Skeletal muscle tissue (tissue), 4 donors: ENCODE data around the gene FLT1. TPM values are rescaled to one million over a fixed set of nuclear protein-coding genes. Genes with fewer than 3 reads are reported as not detected.

Source experiments
- H3K27ac ChIP-seq: one replicate; pipeline ENCODE4 v1.7.0; 2013; ENCODE audit warnings: mild to moderate bottlenecking, low read depth, low read length, inconsistent platforms
- H3K27me3 ChIP-seq, 3 donors: one replicate each; pipeline ENCODE4 v1.7.0; 2013; ENCODE audit warnings: low read length in 3 of 3; ENCODE audit not compliant: control insufficient read depth in 3 of 3, insufficient read depth in 3 of 3
- H3K36me3 ChIP-seq, 3 donors: one replicate each; pipeline ENCODE4 v1.7.0; 2013; ENCODE audit warnings: low read length in 3 of 3; ENCODE audit not compliant: control insufficient read depth in 3 of 3, insufficient read depth in 3 of 3
- H3K4me1 ChIP-seq, 3 donors: one replicate each; pipeline ENCODE4 v1.7.0; 2013; ENCODE audit warnings: low read length in 3 of 3, mild to moderate bottlenecking in 3 of 3; ENCODE audit not compliant: control insufficient read depth in 3 of 3, insufficient read depth in 3 of 3
- H3K4me3 ChIP-seq, 3 donors: one replicate each; pipeline ENCODE4 v1.7.0; 2013; ENCODE audit warnings: low read length in 3 of 3
- H3K9ac ChIP-seq, 3 donors: one replicate each; pipeline ENCODE4 v1.7.0; 2013; ENCODE audit warnings: low read length in 3 of 3, mild to moderate bottlenecking in 3 of 3, moderate library complexity in 2 of 3, low read depth in 1 of 3
- H3K9me3 ChIP-seq, 3 donors: one replicate each; pipeline ENCODE4 v1.7.0; 2013; ENCODE audit warnings: low read length in 3 of 3; ENCODE audit not compliant: control insufficient read depth in 3 of 3
- total RNA-seq: library from RNA; depleted of rRNA; stranded (reverse); fragments of >200 nt; gene quantifications from one replicate; pipeline ENCODE4 v1.2.3, GENCODE V29; 2014
- donor health status: Osteomylitis.

FLT1 gene
- total RNA-seq, 1 donor from 2014 or later = 13.0 TPM

DNA sequence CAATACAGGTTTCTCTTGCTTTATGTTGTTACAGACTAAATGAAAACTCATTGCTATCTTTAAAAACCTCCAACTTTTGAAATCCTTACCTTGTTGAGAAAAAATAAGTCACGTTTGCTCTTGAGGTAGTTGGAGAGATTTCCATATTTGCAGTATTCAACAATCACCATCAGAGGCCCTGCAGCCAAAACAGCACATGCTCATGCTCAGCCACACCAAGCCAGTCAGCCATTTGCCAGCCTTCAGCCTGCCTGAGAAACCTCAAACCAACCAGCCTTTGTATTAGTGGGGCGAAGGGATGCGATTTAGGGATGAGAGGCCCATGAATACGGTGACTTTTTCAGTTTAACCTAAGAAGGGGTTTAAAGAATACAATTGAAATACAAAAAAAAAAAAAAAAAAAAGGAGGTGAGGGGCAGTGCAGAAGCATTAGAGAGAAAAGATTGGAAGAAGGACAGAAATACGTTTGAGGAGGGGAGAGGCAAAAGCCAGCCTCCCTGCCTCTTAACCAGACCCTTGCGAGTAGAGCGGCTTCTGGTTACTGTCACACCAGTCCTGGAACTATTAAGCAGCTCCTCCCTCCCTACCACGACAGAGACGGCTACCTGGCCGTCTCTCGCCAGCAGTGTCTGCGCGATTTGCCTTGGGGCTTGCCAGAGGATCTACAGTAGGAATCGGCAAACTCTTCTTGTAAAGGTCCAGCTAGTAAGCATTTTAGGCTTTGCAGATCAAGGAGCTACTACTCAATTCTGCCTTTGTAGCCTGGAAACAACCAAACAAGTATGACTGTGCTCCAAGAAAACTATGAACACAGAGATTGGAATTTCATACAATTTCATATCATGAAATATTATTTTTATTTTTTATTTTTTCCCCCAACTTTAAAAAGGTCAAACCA lies 167.3 kb downstream of the FLT1 start:
- peaks cover 0 to 7% (median 0%) of the 10 kb centered on the region in 3 donors for H3K4me1 ChIP-seq
- H3K27me3 ChIP-seq = no peaks in the 10 kb centered on the region
- H3K9me3 ChIP-seq = no peaks in the 10 kb centered on the region
- no peak overlapping the region for H3K27ac ChIP-seq
- H3K9ac ChIP-seq = no peak overlapping the region
- no peak overlapping the region for H3K4me3 ChIP-seq
- no peaks in the 10 kb centered on the region for H3K36me3 ChIP-seq

DNA sequence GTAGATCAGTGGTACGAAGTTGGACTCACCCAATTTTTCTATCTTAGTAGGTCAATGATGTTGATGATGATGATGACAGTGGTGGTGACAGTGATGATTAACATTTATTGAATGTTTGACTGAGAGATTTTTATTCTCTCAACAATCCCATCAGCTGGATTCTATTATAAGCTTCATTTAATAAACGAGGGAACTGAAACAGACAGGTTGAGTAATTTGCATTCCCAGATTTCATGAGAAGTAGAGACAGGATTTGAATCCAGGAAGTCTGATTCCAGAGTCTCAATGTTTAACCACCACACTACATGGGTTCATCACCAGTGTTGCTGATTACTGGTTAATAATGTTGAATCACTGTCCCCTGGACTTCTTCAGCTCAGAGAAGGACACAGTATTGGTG lies 168.9 kb downstream of the FLT1 start:
- Histone ChIP-seq H3K4me1 (peaks cover 0 to 7% (median 0%) of the 10 kb centered on the region in 3 donors), H3K27me3 (no peaks in the 10 kb centered on the region), H3K9me3 (no peaks in the 10 kb centered on the region), H3K9ac (no peak overlapping the region), H3K27ac (no peak overlapping the region), H3K4me3 (no peak overlapping the region), H3K36me3 (no peaks in the 10 kb centered on the region)

DNA sequence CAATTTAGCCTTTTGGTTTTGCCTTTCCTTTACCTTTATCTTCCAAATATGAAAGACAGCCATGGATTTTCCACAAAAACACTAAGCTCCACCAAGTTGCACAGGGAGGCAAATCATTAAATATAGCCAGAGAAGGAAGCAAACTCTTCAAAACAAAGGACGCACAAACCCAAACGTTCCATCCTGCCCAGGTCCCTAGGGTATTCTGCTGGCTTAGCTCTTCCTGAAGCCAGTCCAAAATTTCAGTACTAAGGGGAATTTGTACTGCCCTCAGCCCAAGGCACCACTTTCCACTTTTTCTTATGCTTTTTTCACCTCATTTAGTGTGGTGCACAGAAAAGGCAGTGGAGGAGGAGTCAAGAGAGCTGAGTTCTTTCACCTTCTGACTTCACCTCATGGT lies 169.9 kb downstream of the FLT1 start:
- Histone ChIP-seq H3K4me1 (peaks cover 0 to 7% (median 0%) of the 10 kb centered on the region in 3 donors), H3K9ac (no peak overlapping the region), H3K4me3 (no peak overlapping the region), H3K27ac (no peak overlapping the region), H3K9me3 (no peaks in the 10 kb centered on the region), H3K36me3 (no peaks in the 10 kb centered on the region), H3K27me3 (no peaks in the 10 kb centered on the region)

DNA sequence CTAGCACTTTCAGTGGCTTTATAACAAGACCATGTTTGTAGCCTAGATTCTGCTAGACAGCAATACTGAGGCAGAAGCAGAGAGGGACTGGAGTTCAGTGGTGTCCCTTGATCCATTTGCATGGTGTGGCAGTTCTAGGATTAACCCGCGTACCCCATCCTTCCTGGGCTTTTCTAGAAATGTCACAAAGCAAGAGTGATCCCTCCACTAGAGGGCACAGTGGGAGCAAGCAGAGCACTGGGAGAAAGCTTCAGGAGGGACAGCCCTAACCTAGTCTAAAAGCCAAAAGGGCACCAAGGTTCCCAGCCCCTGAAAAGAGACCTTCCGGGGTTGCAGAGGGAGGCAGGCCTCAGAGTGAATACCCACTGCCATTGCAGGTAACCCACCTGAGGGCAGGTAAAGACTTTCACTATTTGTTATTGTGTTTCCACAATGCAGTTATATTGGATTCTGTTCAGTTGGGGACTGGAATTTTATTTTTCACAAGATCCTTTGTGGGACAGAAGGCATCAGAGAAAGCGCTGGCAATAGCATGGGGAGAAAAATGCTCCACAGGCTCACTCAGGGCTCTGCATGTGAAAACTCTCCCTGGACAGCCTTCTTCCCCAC lies 170.6 kb downstream of the FLT1 start:
- no peak overlapping the region for H3K27ac ChIP-seq
- H3K4me3 ChIP-seq = no peak overlapping the region
- no peaks in the 10 kb centered on the region for H3K27me3 ChIP-seq
- H3K4me1 ChIP-seq = peaks cover 0 to 7% (median 0%) of the 10 kb centered on the region in 3 donors
- H3K36me3 ChIP-seq = no peaks in the 10 kb centered on the region
- H3K9me3 ChIP-seq = no peaks in the 10 kb centered on the region
- H3K9ac ChIP-seq = peak overlapping the region in 1 of 3 donors; percentile 8

DNA sequence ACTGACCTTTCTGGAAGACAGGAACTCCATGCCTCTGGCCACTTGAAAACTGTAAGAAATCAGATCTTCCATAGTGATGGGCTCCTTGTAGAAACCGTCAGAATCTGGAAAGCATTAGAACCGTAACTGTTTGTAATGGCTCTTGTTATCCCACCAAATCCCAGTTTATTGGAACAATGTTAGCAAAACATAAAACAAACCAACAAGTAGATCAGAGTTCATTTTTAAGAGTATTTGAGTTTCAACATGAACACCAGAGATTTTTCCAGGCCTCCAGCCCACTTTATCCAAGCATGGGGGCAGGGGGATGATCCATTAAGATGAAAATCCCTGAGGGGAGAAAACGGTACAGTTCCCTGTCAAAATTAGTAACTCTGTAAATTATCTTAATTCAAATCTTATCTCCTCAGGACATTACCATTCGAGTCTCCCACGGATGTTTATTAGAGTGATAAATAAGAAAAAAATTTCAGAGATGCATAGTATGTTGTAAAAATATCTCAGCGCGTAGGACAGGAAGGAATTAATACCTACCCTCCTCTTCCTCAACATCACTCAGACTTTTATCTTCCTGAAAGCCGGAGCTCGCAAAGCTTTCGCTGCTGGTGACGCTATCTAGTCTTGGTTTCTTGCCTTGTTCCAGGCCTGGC lies 172.5 kb downstream of the FLT1 start:
- Histone ChIP-seq H3K4me1 (peaks cover 0 to 7% (median 0%) of the 10 kb centered on the region in 3 donors), H3K27ac (no peak overlapping the region), H3K9me3 (no peaks in the 10 kb centered on the region), H3K9ac (no peak overlapping the region), H3K27me3 (no peaks in the 10 kb centered on the region), H3K36me3 (no peaks in the 10 kb centered on the region), H3K4me3 (no peak overlapping the region)

DNA sequence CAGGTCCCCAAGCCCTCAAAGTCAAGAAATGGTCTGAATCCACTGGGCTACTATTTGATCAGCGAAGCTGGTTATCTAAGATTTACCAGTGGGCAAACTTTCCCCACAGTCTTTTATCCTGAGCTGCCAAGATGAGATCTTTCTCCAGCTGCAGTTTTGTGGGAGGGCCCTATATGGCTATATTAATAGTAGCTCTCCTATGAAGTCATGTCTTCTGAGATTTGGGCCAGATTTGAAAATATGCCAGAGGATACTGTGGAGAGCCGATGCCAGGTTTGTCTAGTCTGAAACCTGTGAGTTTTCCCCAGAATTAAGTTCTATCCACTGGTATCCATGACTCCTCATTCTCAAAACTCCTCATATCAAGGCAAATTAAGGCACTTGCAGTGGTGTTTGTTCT lies 173.2 kb downstream of the FLT1 start:
- H3K4me1 ChIP-seq = peaks cover 0 to 7% (median 0%) of the 10 kb centered on the region in 3 donors
- no peak overlapping the region for H3K27ac ChIP-seq

DNA sequence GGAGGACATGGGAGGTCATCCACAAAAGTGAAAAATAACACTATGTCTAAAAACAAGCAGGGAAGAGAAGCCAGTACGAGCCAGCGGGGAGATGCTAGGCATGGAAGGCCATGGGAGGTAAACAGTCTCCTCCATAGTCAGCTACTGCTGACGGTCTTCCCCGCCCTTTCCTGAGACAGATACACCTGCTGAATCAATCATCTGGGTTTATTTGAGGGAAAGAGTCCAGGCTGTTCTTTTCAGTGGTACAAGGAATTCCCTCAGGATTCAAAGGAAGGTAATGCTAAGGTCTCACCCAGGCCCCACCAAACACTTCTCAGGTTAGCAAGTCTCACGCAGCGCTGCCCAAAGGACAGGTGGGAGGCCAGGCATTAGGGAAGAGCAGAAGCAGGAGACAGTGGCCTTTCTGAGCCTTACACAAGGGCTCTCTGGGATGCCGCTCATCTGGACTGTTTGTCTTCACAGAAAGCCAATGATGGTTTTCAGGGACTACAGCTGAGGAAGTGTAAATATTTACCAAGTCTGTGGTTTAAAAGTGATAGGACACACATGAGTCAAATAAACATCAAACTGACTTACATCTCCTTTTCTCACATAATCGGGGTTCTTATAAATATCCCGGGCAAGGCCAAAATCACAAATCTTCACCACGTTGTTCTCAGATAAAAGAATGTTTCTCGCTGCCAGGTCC lies 173.9 kb downstream of the FLT1 start:
- Histone ChIP-seq H3K36me3 (no peaks in the 10 kb centered on the region), H3K4me1 (peaks cover 0 to 7% (median 0%) of the 10 kb centered on the region in 3 donors), H3K9ac (no peak overlapping the region), H3K27me3 (no peaks in the 10 kb centered on the region), H3K27ac (no peak overlapping the region), H3K9me3 (no peaks in the 10 kb centered on the region), H3K4me3 (no peak overlapping the region)

More for the DNA sequence above, 173.2 kb downstream of the FLT1 start:
- Histone ChIP-seq H3K36me3 (no peaks in the 10 kb centered on the region), H3K9me3 (no peaks in the 10 kb centered on the region), H3K4me3 (no peak overlapping the region), H3K9ac (no peak overlapping the region), H3K27me3 (no peaks in the 10 kb centered on the region)

DNA sequence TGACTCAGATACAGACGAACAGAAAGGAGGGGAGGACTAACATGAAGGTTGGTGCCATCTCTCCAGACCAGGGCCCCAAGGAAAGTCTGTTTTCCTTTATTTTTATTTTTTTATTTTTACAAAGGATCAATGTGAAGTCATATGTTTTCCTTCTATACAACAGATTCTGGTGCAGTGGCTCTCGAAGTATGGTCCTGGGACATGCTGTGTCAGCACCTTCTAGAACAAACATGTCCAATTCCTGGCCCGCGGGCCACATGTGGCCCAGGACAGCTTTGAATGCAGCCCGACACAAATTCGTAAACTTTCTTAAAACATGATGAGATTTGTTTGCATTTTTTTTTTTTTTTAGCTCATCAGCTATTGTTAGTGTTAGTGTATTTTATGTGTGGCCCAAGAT lies 174.7 kb downstream of the FLT1 start:
- H3K9me3 ChIP-seq = no peaks in the 10 kb centered on the region
- H3K36me3 ChIP-seq = no peaks in the 10 kb centered on the region
- no peak overlapping the region for H3K4me3 ChIP-seq
- H3K4me1 ChIP-seq = peaks cover 0 to 7% (median 0%) of the 10 kb centered on the region in 3 donors
- no peak overlapping the region for H3K27ac ChIP-seq
- H3K27me3 ChIP-seq = no peaks in the 10 kb centered on the region
- no peak overlapping the region for H3K9ac ChIP-seq

DNA sequence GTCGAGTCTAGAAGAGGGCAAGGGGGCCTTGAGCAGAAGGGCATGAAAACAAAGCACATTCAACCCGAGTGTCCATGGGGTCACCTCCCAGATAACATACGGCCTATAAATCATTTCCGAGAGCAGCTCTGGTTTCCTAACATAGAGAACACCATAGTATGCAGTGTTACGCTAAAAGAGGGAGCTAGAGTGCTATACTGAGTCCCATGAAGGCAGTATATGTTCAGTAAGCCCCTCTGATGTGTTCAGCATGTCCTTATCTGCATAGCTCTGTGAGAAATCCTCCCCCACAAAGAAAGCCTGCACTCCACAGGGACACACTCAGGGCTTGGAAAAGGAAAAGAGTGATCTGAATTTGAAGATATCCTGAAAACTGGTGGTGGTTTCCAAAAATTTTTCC lies 175.4 kb downstream of the FLT1 start:
- Histone ChIP-seq H3K36me3 (no peaks in the 10 kb centered on the region), H3K27ac (no peak overlapping the region), H3K27me3 (no peaks in the 10 kb centered on the region), H3K4me1 (peaks cover 0 to 5% (median 0%) of the 10 kb centered on the region in 3 donors), H3K9ac (no peak overlapping the region), H3K4me3 (no peak overlapping the region), H3K9me3 (no peaks in the 10 kb centered on the region)
